Activated CD8-positive, alpha-beta memory T cell treated with anti-CD3 and anti-CD28 coated beads, Interleukin-2, amount 10 ng/mL, durations not matched to agents 7 days and 5 days (primary cell): ENCODE measurements around the gene KASH5. TPM values are rescaled to one million over a fixed set of nuclear protein-coding genes. Genes with fewer than 3 reads are reported as not detected.

ENCODE experiments used
- ATAC-seq: fragments of 150-1000 bp; cut with Tn5 transposase; one replicate; pipeline ENCODE4 v1.10.0; 2021; ENCODE audit warnings: moderate library complexity
- CTCF ChIA-PET: fragments of 350-600 bp; sonication (Branson Sonifier 250); formaldehyde crosslinking; loops from one replicate; lab custom pipeline; 2021; ENCODE audit warnings: antibody characterized with exemption; lab: Charles Lee
- DNase-seq: peaks from one replicate; pipeline ENCODE4 v3.0.0-alpha.2; 2020
- H3K27ac Mint-ChIP-seq: one replicate; pipeline ENCODE4 v1.8.0; 2021; ENCODE audit warnings: mild to moderate bottlenecking, mixed read lengths
- H3K27me3 Mint-ChIP-seq: one replicate; pipeline ENCODE4 v1.8.0; 2021; ENCODE audit warnings: mixed read lengths
- H3K36me3 Mint-ChIP-seq: one replicate; pipeline ENCODE4 v1.8.0; 2021; ENCODE audit warnings: mild to moderate bottlenecking, mixed read lengths
- H3K4me1 Mint-ChIP-seq: one replicate; pipeline ENCODE4 v1.8.0; 2021; ENCODE audit warnings: mixed read lengths
- H3K4me3 Mint-ChIP-seq: one replicate; pipeline ENCODE4 v1.8.0; 2021; ENCODE audit warnings: mild to moderate bottlenecking, moderate library complexity, mixed read lengths
- H3K9me3 Mint-ChIP-seq: one replicate; pipeline ENCODE4 v1.8.0; 2022; ENCODE audit warnings: low read depth, mixed read lengths
- total RNA-seq, 2 experiments: library from RNA; stranded (reverse); gene quantifications; one replicate each; pipeline ENCODE4 v1.2.3, GENCODE V29; 2021

Gene KASH5
- total RNA-seq, 2 experiments from 2014 or later: 0.64 TPM; not detected in 1

- peaks cover 38% of the 10 kb centered on the region for H3K4me1 Mint-ChIP-seq
Observed at GRCh38 chr19:49431330-49431749, 43.3 kb downstream of the KASH5 start.

GRCh38 chr19:49432141-49433073 is 44.4 kb downstream of the KASH5 start:
- peaks cover 92% of the 10 kb centered on the region for H3K27me3 Mint-ChIP-seq
- peaks cover 34% of the 10 kb centered on the region for H3K4me1 Mint-ChIP-seq
- no peaks in the 10 kb centered on the region for H3K9me3 Mint-ChIP-seq
- DNase-seq (peak; percentile 66), ATAC-seq (peak; percentile 68)
- CTCF ChIA-PET: interaction anchor here (1.2 to 4.8 kb wide), 2 partner anchors 13 to 40 kb away, joined by 9 to 23 read pairs; no protein-coding TSS in a partner anchor
- no peak overlapping the region for H3K27ac Mint-ChIP-seq
- peaks cover 3% of the 10 kb centered on the region for H3K36me3 Mint-ChIP-seq
- H3K4me3 Mint-ChIP-seq: no peak overlapping the region

More at GRCh38 chr19:49431330-49431749, 43.3 kb downstream of the KASH5 start:
- DNase-seq (no peak), ATAC-seq (no peak)
- Mint-ChIP-seq H3K4me3 (no peak overlapping the region), H3K36me3 (peaks cover 3% of the 10 kb centered on the region), H3K27ac (no peak overlapping the region), H3K9me3 (no peaks in the 10 kb centered on the region), H3K27me3 (peaks cover 92% of the 10 kb centered on the region)
- CTCF ChIA-PET: interaction anchor here (0.6 to 4.8 kb wide), 3 partner anchors 12 to 39 kb away, joined by 3 to 23 read pairs (median 9); no protein-coding TSS in a partner anchor

GRCh38 chr19:49433240-49433901 is 45.3 kb downstream of the KASH5 start:
- CTCF ChIA-PET: interaction anchor here (0.6 to 4.8 kb wide), 3 partner anchors 8 to 224 kb away, joined by 3 to 23 read pairs (median 3); partner anchors contain the start of gene GFY
- Mint-ChIP-seq H3K36me3 (peaks cover 3% of the 10 kb centered on the region), H3K9me3 (no peaks in the 10 kb centered on the region), H3K27me3 (peaks cover 95% of the 10 kb centered on the region), H3K4me3 (no peak overlapping the region), H3K4me1 (peaks cover 28% of the 10 kb centered on the region), H3K27ac (no peak overlapping the region)
- DNase-seq (no peak), ATAC-seq (no peak)

- no peaks in the 10 kb centered on the region for H3K9me3 Mint-ChIP-seq
- peaks cover 24% of the 10 kb centered on the region for H3K4me1 Mint-ChIP-seq
- no peak overlapping the region for H3K27ac Mint-ChIP-seq
- DNase-seq (no peak), ATAC-seq (no peak)
- no peak overlapping the region for H3K4me3 Mint-ChIP-seq
- H3K27me3 Mint-ChIP-seq: peaks cover 95% of the 10 kb centered on the region
- H3K36me3 Mint-ChIP-seq: peaks cover 3% of the 10 kb centered on the region
- CTCF ChIA-PET: interaction anchor here (0.8 to 2.2 kb wide), 6 partner anchors 9 to 47 kb away, joined by 3 to 7 read pairs (median 4); partner anchors contain the start of genes GFY and KASH5
Observed at GRCh38 chr19:49434907-49435583, 47.0 kb downstream of the KASH5 start.

GRCh38 chr19:49435670-49436069 is 47.6 kb downstream of the KASH5 start:
- H3K9me3 Mint-ChIP-seq: no peaks in the 10 kb centered on the region
- DNase-seq (no peak), ATAC-seq (no peak)
- H3K4me3 Mint-ChIP-seq: no peak overlapping the region
- H3K36me3 Mint-ChIP-seq: peaks cover 3% of the 10 kb centered on the region
- no peak overlapping the region for H3K27ac Mint-ChIP-seq
- H3K4me1 Mint-ChIP-seq: peaks cover 25% of the 10 kb centered on the region
- peaks cover 96% of the 10 kb centered on the region for H3K27me3 Mint-ChIP-seq
- CTCF ChIA-PET: interaction anchor here (0.9 to 2.2 kb wide), 10 partner anchors 9 to 134 kb away, joined by 3 to 7 read pairs (median 4); partner anchors contain the start of genes GFY and KASH5

- H3K4me1 Mint-ChIP-seq: peaks cover 25% of the 10 kb centered on the region
- H3K27me3 Mint-ChIP-seq: peaks cover 93% of the 10 kb centered on the region
- no peaks in the 10 kb centered on the region for H3K9me3 Mint-ChIP-seq
- peaks cover 3% of the 10 kb centered on the region for H3K36me3 Mint-ChIP-seq
- ATAC-seq (peak; percentile 61), DNase-seq (peak; percentile 84)
- peak overlapping the region; percentile 39 for H3K4me3 Mint-ChIP-seq
- H3K27ac Mint-ChIP-seq: no peak overlapping the region
- CTCF ChIA-PET: interaction anchor here (0.6 to 2.2 kb wide), 12 partner anchors 10 to 211 kb away, joined by 3 to 10 read pairs (median 4); partner anchors contain the start of genes GFY, KASH5 and PIH1D1
Observed at GRCh38 chr19:49436381-49437017, 48.5 kb downstream of the KASH5 start.

- H3K27me3 Mint-ChIP-seq: peaks cover 95% of the 10 kb centered on the region
- CTCF ChIA-PET: interaction anchor here (1.1 to 2.2 kb wide), 4 partner anchors 13 to 211 kb away, joined by 3 to 10 read pairs (median 6); partner anchors contain the start of genes GFY and KASH5
- no peak overlapping the region for H3K4me3 Mint-ChIP-seq
- ATAC-seq (no peak), DNase-seq (no peak)
- H3K36me3 Mint-ChIP-seq: no peaks in the 10 kb centered on the region
- peaks cover 29% of the 10 kb centered on the region for H3K4me1 Mint-ChIP-seq
- no peaks in the 10 kb centered on the region for H3K9me3 Mint-ChIP-seq
- no peak overlapping the region for H3K27ac Mint-ChIP-seq
Observed at GRCh38 chr19:49437231-49437630, 49.2 kb downstream of the KASH5 start.

- Mint-ChIP-seq H3K27me3 (peaks cover 88% of the 10 kb centered on the region), H3K9me3 (no peaks in the 10 kb centered on the region), H3K4me3 (no peak overlapping the region), H3K27ac (no peak overlapping the region), H3K36me3 (no peaks in the 10 kb centered on the region), H3K4me1 (peaks cover 31% of the 10 kb centered on the region)
- no peak for ATAC-seq
- CTCF ChIA-PET: no interaction called here
- no peak for DNase-seq
Observed at GRCh38 chr19:49438261-49438660, 50.2 kb downstream of the KASH5 start.

- CTCF ChIA-PET: interaction anchor here (0.7 to 1.4 kb wide), 4 partner anchors 15 to 48 kb away, joined by 3 to 4 read pairs (median 3); partner anchors contain the start of gene GFY
Observed at GRCh38 chr19:49439836-49440235, 51.8 kb downstream of the KASH5 start.

GRCh38 chr19:49440439-49441209 is 52.6 kb downstream of the KASH5 start:
- no peak for DNase-seq
- CTCF ChIA-PET: interaction anchor here (0.8 to 2.6 kb wide), 5 partner anchors 14 to 49 kb away, joined by 3 to 31 read pairs (median 5); partner anchors contain the start of gene GFY
- Mint-ChIP-seq H3K4me3 (peak overlapping the region; percentile 11), H3K36me3 (no peaks in the 10 kb centered on the region), H3K27ac (no peak overlapping the region), H3K4me1 (peaks cover 41% of the 10 kb centered on the region), H3K9me3 (no peaks in the 10 kb centered on the region), H3K27me3 (peaks cover 65% of the 10 kb centered on the region)
- no peak for ATAC-seq

More at GRCh38 chr19:49439836-49440235, 51.8 kb downstream of the KASH5 start:
- Mint-ChIP-seq H3K9me3 (no peaks in the 10 kb centered on the region), H3K36me3 (no peaks in the 10 kb centered on the region), H3K27ac (no peak overlapping the region), H3K4me1 (peaks cover 35% of the 10 kb centered on the region), H3K27me3 (peaks cover 73% of the 10 kb centered on the region), H3K4me3 (no peak overlapping the region)
- ATAC-seq (no peak), DNase-seq (no peak)

GRCh38 chr19:49441210-49441959 is 53.3 kb downstream of the KASH5 start, which contains the start of gene SLC17A7:
Gene SLC17A7 (minus strand): TSS chr19:49441527. CDS start chr19:49441379, 148 bp downstream.
- H3K9me3 Mint-ChIP-seq: no peaks in the 10 kb centered on the region
- no peak within 1 kb of the TSS for H3K27ac Mint-ChIP-seq
- H3K4me1 Mint-ChIP-seq: peaks cover 41% of the 10 kb centered on the region
- H3K27me3 Mint-ChIP-seq: peaks cover 57% of the 10 kb centered on the region
- peak within 1 kb of the TSS; percentile 78 for H3K4me3 Mint-ChIP-seq
- no peaks in the 10 kb centered on the region for H3K36me3 Mint-ChIP-seq
- ATAC-seq (peak; percentile 11), DNase-seq (peak; percentile 70)
- CTCF ChIA-PET: interaction anchor here (0.6 to 2.6 kb wide), 8 partner anchors 13 to 141 kb away, joined by 3 to 31 read pairs (median 4); partner anchors contain the start of gene GFY
